CD1c-positive myeloid dendritic cell (primary cell): ENCODE data around the gene HAGH.
A peak's percentile ranks its signal among the peaks of the same experiment; 100 is the strongest.

Source experiments
- DNase-seq: peaks from one replicate; pipeline ENCODE4 v3.0.0-alpha.2; 2016; ENCODE audit errors: extremely low spot score

The HAGH gene

DNA sequence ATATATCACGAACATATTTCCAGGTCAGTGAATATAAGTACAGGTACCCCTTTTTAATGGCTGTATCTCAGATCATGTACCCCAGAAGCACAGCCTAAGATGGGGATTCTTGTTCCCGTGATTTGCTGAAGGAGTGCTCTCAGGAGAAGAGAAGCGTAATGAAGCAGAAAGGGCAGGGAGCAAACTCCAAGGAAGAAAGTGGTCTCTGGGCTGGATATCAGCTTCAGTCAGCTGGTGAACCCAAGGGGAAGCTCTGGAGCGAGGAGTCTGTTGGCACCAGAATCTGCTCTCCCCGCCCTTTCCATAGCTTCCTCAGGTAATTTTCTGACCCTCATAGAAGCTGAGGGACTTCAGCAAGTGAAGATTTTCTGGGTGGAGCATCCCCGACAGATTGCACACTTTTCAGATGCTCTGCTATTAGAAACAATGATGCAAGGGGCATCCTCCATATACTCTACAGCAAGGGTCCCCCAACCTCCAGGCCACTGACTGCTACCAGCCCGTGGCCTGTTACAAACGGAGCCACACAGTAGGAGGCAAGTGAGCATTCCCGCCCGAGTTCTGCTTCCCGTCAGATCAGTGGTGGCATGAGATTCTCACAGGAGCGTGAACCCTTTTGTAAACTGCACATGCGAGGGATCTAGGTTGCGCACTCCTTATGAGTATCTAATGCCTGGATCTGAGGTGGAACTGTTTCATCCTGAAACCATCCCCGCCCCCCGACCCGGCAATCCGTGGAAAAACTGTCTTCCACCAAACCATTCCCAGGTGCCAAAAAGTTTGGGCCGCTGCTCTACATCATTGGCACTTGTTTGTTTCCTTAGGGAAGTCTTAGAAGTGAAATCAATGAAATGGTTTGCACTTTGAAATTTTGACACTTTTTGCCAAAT is 4.8 kb upstream of the HAGH start:
- no peak for DNase-seq

DNA sequence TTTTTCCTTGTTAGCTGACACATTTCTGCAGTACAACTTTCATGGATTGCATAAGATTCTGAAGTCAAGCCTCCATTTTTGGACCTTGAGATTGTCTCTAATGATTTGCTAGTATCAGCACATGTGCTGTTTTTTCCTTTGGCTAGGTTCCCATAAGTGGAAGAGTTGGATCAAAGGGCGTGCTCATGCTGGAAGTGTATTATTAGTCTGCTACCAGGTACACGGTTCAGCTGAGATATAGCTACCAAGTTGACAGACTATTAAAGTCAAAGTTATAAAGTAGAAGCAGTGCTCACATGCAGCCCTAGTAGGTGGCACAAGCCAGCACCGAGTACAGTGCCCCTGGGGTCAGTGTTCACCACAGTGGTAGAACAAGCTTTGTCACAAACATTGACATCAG is 3.6 kb upstream of the HAGH start:
- no peak for DNase-seq

GRCh38 chr16:1828645-1829410 is 2.2 kb upstream of the HAGH start:
- DNase-seq: no peak

DNA sequence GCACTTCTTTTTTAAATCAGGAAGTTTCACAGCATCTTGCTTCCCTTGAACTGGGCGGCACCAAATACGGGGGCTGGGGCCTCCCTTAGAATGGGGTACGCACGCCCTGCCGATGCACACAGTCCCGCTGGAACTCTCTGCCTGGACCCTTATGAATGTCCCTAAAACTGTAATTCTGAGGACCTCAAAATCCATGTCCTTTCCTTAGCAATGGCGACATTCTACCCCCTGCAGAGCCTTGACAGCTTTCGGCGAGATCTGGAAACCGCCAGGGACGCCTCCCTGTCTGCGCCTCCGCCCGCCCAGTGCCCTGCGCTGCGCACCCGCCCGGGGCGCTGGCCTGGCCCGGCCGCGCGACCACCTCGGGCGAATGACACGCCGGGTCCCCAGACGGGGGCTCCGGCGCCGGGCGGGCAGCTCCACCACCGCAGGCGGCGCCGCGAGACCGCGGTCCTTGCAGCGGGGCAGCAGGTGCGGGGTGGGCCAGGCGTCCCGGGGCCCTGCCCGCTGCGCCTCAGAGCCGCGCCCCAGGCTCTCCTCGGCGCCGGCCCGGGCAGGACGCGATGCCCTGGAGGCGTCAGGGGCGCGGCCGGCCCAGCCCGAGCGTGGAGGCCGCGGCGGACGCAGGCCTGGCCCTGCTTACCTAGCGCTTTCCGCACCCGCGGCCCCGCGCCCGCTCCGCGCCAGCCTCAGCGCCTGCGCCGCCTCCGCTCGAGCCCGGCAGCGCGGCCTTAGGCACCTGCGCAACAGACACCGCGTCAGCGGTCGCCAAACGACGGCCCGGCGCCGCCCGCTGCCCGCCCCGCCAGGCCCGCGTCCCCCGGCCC is 548 bp downstream of the HAGH start:
- DNase-seq: peak; percentile 80

GRCh38 chr16:1825381-1825863 is 1.2 kb downstream of the HAGH start:
- DNase-seq: no peak

- DNase-seq: no peak
These were observed 2.8 kb downstream of the HAGH start for GRCh38 chr16:1823821-1824220.

- no peak for DNase-seq
These were observed 3.8 kb downstream of the HAGH start for GRCh38 chr16:1822801-1823200.

DNA sequence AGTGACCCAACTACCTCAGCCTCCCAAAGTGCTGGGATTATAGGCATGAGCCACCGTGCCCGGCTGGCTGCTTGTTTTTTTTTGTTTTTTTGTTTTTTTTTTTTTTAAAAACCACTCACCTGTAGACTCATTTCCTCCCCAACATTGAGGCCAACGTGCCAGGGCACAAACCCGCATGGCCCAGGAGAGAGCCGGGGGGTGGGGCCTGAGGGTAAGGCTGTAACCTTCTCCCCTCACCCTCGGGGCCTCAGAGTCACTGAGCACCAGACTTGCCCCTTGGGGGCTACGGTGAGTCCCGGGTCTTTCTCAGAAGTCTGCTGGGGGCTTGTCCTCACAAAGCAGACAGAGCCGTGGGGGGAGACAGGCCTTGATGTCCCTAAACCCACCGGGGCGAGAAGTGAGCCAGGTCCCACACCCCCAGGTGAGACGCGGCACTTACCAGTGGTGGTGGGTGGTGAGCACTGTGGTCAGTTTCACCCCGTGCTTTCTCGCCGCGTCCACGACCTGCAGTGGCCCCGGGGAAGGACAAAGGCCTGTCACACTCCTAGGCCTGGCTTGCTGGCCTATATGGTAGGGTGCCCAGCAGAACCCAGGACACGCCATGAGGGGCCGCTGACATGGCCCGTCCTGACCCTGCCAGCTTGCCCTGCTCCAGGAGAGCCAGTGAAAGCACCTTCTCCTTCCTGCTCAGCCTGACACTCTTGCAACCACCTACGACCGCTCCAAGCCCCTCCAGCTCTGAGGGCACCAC is 4.6 kb downstream of the HAGH start:
- no peak for DNase-seq

DNA sequence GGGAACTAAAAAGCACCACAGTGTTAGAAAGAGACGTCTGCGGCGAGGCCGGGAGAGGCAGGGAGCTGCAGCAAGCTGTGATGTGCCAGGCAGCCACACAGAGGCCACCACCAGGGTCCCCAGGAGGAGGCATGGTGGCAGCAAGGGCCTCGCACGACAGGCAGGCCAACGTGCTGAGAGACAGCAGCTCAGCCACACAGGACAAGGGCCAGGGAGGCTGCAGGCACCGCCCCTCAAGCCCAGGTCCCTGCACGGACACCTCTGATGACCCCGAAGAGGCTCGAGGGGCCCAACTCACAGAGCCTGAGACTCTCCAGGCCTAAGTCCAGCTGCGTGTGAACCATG is 5.7 kb downstream of the HAGH start:
- DNase-seq: no peak

DNA sequence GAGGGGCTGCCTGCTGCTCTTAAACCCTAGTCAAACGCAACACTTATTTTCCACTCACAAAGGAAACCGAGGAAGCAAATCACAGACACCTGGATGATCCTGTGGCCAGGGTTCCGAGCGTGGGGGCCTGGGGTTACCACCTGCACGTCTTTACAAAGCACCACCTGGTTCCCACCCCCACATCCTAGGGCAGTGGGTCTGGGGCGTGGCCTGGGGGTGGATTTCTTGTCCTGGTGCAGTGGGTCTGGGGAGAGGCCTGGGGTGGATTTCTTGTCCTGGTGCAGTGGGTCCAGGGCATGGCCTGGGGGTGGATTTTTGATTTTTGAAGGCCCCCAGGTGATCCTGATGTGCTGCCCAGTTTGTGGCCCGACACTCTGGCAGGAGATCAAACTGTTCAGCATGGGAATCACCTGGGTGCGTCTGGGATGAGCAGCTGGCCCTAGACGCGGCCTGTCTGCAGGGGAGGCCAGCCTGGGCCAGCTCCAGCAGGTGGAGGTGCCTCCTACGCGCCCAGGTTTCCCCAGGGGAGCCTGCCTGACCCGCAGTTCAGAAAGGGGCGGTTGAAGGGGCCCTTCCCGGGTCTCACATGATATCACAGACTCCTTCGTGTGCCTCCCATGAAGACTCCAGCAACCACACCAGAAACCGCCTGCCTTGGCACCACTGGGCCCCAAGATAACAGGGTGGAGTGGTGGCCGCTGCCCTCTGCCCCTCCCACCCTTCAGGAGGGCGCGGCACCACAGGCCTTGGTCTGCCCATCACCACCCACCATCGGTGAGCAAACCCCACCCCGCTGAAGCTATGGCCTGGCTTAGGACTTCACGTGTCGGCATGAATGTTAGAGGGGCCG is 6.3 kb downstream of the HAGH start:
- no peak for DNase-seq

- DNase-seq: no peak
These were observed 7.0 kb downstream of the HAGH start for GRCh38 chr16:1819611-1820010.

GRCh38 chr16:1818873-1819525 is 7.6 kb downstream of the HAGH start:
- no peak for DNase-seq

DNA sequence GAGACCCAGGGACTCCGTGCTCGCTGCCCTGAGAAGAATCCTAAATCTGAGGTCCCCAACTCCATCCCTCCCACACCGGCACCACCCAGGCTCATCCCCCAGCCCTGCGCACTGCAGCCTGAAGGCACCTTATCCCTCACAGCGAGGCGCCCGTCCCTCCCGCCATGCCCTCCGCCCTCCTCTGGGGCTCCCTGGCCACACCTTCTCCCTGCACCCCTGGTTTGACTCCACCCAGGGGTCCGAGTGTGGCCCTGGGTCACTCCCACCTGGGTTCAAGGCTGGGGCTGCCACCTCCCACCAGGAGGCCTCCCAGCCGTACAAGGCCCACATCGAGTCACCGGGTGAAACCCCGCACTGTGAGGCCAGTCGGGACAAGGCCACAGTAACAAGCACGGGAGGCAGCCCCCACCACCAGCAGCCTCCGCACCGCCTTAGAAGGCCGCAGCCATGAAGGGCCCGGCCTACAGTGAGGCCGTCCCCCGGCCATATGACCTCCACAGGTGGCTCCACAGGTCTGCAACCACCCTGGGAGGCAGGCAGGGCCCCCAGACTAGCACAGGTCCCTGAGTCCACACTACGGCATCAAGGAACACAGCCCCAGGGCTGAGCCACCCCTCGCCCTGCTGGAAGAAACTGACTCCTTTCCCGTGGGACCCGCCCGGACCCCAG is 8.3 kb downstream of the HAGH start:
- DNase-seq: no peak

GRCh38 chr16:1817716-1818115 is 8.9 kb downstream of the HAGH start:
- no peak for DNase-seq

- no peak for DNase-seq
These were observed 9.4 kb downstream of the HAGH start for GRCh38 chr16:1817276-1817589.

GRCh38 chr16:1816396-1817275 is 10.0 kb downstream of the HAGH start:
- no peak for DNase-seq

- no peak for DNase-seq
These were observed 11.2 kb downstream of the HAGH start for GRCh38 chr16:1815461-1815860.

GRCh38 chr16:1812732-1813163 is 13.9 kb downstream of the HAGH start:
- DNase-seq: peak; percentile 70

- no peak for DNase-seq
These were observed 16.1 kb downstream of the HAGH start for GRCh38 chr16:1810536-1810935.
